ENCODE data around the gene TTC34.

GRCh38 chr1:2825487-2826189 is 24.1 kb upstream of the TTC34 start:
- TF ChIP-seq POLR2A (IDR thresholded peaks at IDR 0.05) = no peak
- TF ChIP-seq CTCF (IDR thresholded peaks at IDR 0.05) = no peak
